NCI-H510A (cell line): ENCODE results near the gene ACTRT3.

Experiments used
- DNase-seq: peaks from one replicate; lab custom pipeline; 2025; lab: John Stamatoyannopoulos, UW

ACTRT3 gene

GRCh38 chr3:169769287-169770181 lies at the start of gene ACTRT3:
TSS of gene ACTRT3 (minus strand) at chr3:169769561. CDS start at chr3:169769520, 41 bp downstream.
- DNase-seq = peak; percentile 73

GRCh38 chr3:169818316-169818715 lies 49.0 kb upstream of the ACTRT3 start:
- no peak for DNase-seq

DNA sequence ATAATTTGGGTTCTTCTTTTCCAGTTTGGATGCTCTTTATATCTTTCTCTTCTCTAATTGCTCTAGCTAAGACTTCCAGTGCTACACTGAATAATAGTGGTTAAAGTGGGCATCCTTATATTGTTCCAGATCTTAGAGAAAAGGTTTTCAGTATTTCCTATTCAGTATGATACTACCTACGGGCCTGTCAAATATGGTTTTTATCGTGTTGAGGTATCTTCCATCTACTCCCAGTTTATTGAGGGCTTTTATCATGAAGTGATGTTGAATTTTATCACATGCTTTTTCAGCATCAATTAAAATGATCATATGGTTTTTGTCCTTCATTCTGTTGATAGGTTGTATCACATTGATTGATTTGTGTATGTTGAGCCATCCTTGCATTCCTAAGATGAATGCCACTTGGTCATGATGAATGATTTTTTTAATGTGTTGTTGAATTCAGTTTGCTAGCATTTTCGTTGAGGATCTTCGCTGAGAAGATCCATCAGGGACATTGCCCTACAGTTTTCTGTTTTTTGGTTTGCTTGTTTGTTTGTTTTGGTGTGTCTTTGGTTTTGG lies 46.3 kb upstream of the ACTRT3 start:
- DNase-seq = no peak

GRCh38 chr3:169813757-169814517 lies 44.6 kb upstream of the ACTRT3 start:
- DNase-seq = peak; percentile 20

DNA sequence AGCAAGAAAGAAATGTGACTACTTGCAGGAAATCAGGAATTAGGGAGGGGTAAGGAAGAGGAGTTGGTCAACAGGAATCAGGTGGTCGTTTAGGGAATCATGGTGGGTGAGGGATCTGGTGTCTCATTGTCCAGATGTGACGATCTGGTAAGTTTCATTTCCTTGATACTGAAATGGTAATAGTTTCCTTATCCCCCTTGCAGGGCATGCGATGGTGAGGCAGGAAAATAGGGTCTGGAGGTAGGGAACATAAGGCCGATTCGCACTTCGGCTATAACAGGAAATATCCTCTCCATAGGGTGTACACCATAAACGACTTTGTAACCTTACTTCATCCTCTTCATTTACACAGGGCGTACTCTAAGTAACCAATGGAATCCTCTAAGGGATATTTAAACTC lies 43.9 kb upstream of the ACTRT3 start:
- DNase-seq = no peak

- peak; percentile 90 for DNase-seq
These were observed 43.2 kb upstream of the ACTRT3 start, which contains the start of the genes LRRC34 and LRRIQ4 for GRCh38 chr3:169812332-169813235. TSS of gene LRRC34 (minus strand) at chr3:169812904. CDS start at chr3:169812548, 356 bp downstream. TSS of gene LRRIQ4 (plus strand) at chr3:169812870. CDS start at chr3:169821922, 9,052 bp downstream.

DNA sequence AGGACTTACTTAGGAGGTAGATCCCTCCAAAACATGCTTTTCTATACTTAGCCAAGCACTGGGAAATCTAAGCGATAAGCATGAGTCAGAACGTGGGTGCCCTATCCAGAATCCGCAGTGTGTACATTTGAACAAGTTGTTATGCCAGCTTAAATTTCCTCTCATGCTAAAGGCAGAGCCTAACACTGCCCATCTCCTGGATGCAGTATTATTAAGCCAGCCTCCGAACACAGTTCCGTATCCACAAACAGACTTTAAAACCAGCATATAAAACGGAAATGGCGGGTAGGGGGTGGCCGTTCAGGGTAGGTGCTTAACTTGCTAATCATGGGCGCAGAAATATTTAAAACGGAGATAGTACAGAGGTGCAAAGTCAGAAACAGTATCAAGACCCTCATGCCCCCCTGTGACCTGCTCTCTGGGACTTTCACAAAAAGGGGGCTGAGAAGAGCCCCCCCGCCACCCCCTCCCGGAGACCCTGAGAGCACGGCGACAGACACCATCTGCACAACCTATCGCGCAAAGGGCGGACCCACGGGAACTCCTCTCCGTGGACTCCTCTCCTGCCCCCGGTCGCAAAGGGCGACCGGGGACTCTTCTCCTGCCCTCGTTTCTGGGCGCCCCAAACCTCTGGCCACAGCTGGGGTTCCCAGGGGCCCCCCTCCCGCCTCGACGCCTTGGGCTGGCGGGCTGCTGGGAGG lies 42.4 kb upstream of the ACTRT3 start:
- peak; percentile 30 for DNase-seq

DNA sequence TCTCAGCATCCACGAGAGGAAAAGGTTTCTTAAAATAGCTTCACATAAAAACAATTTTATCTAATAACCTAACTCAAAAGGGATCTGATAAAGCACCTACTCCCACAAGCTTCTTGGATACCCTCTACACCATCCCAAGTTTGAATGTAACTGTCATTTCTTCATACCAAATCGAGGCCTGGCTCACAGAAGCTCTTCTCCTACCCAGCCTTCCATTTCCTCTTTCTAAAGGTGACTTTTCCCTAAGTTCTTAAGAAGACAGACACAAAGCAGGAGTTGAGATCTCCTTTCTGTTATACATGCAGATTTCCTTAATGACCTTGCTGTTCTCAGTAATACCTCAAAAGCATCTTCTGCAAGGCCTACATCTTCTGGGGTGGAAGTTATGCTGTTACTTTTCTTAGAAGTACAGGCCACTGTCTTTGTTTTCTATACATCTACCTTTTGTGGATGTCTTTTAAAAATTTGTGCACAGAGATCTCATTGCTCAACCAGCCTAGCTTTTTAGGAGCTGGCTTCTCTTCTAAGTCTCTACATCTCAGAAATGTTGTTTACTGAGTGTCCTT lies 40.0 kb upstream of the ACTRT3 start:
- no peak for DNase-seq

DNA sequence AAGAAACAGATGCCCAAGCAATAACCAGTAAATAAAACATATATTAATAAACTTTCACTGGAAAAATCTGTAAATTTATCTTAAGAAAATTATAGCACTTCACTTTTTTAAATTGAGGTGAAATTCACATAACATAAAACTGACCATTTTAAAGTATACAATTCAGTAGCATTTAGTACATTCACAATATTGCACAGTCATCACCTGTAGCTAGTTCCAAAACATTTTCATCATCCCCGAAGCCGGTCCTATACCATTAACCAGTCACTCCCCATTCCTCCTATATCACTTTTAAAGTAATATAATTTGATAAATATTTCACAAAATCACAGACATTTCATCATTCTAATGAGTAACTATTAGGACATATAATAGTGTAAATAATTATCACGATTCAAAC lies 35.3 kb upstream of the ACTRT3 start:
- DNase-seq = no peak

DNA sequence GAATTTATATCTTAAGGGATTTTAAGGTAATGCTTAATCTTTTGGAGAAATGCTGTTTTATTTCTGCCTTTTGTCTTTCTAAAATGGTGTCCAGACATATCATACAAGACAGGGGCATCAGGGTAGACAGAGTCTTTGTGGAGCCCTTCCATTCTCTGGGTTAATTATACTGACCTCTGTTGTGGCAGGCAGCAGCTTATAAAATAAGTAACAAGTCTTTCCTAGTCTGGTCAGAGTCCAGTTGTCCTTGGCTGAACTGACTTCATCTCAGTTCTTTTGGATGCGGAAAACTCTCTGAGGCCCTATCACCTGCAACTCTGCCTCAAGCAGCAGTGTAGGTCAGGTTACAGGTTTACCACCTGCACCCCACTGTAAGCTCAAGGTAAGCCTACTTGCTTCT lies 23.0 kb upstream of the ACTRT3 start:
- DNase-seq = no peak

- DNase-seq = no peak
These were observed 21.5 kb upstream of the ACTRT3 start for GRCh38 chr3:169790687-169791429.

DNA sequence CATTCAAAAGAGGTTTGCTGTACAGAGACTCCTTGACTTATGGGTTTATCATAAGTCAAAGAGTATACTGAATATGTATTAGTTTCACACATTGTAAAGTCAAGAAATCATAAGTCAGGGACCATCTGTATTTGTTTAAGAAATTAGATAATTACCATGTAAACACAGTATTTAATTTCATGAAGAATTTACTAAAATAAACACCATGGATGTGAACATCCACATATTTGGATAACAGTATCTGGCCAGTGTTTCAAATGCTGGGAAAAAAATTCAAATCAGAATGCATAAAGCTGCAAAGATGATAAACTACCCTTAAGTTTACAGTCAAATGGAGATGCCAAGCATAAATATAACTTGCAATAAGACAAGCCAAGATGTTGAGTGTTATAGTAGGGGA lies 20.9 kb upstream of the ACTRT3 start:
- DNase-seq = no peak

DNA sequence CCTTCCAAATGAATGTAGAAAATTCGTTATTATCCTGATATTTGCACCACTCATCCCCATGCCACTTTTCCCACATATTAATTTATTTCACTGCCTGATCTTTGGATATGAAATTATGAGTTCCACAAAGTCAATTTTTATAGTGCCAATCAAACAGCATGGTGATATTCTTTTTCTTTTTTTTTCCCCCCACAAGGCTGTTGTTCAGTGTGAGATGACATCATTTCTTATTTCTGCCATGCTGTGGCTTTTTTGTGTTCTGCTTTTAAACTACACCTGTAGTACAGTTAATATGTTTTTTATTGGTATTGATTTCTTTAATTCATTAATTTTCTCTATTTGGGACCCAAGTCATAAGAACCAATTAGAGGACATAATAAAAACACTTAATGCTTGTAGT lies 18.4 kb upstream of the ACTRT3 start:
- no peak for DNase-seq

GRCh38 chr3:169787120-169787519 lies 17.8 kb upstream of the ACTRT3 start:
- DNase-seq = no peak

DNA sequence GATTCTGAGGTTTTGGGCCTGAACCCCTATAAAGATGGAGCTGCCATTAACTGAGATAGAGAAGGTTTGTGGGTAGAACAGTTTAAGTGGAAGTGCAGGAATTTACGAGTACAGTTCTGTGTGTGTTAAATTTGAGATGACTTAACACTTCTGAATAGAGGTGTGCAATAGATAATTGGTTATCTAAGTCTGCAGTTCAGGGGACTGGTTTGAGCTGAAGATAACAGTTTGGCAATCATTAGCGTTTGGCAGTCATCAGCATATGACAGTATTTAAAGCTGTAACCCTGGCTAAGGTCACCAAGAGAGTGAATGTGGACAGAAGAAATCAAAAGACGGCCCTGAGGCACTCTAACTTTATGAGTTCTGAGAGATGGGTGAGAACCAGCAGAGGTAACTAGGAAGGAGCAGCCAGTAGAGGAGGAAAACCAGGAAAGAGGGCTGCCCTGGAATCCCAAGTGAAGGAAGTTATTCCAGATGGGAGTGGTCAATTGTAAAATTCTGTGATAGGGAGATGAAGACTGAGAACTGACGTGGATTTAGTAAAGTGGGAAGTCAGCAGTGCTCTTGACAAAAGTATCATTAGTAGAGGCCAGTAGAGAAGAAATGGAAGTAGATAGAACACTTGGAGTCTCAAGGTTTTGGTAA lies 12.0 kb upstream of the ACTRT3 start:
- DNase-seq = no peak

- DNase-seq = no peak
These were observed 11.4 kb upstream of the ACTRT3 start for GRCh38 chr3:169780742-169781141.

DNA sequence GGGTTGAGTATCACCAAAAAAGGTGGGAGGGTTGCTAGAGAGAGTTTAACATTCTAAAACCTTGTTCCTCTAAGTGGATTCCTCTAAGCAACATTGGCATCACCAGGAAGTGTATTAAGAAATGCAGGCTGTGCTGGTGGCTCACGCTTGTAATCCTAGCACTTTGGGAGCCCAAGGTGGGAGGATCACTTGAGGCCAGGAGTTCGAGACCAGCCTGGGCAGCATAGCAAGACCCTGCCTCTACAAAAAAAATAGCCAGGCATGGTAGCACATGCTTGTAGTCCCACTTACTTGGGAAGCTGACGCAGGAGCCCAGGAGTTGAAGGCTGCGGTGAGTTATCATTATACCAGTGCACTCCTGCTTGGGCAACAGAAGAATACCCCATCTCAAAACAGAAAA lies 8.5 kb upstream of the ACTRT3 start:
- DNase-seq = no peak

- DNase-seq = no peak
These were observed 4.8 kb upstream of the ACTRT3 start for GRCh38 chr3:169774186-169774585.
